SK-MEL-5 (cell line): Measurements from ENCODE around the gene STK25. TPM values are rescaled to one million over a fixed set of nuclear protein-coding genes. Genes with fewer than 3 reads are reported as not detected.
A peak's percentile ranks its signal among the peaks of the same experiment; 100 is the strongest.

Source experiments
- DNase-seq: peaks from one replicate; pipeline ENCODE4 v3.0.0-alpha.2; 2016; ENCODE audit warnings: low read depth, low spot score
- in situ Hi-C: cut with HindIII; loops from 2 replicates; pipeline ENCODE4 v1.10.0; 2016; ENCODE audit warnings: low sequenced_read_pairs, high pct_unique_total_duplicates, low pct_unique_long_range_greater_than_20kb
- polyA plus RNA-seq, 2 experiments: library from polyadenylated mRNA; depleted of rRNA; stranded (reverse); fragments of >200 nt; gene quantifications; 2 replicates each; pipeline ENCODE4 v1.2.3, GENCODE V29; 2015
- total RNA-seq: library from RNA; depleted of rRNA; stranded (reverse); fragments of >200 nt; shearing (Covaris generic); gene quantifications from 2 replicates; pipeline ENCODE4 v1.2.3, GENCODE V29; 2014; rRNA removed

STK25 gene
- total RNA-seq = 55.9 and 64.2 TPM in 2 replicates
- 122 and 133 TPM in 2 replicates for polyA plus RNA-seq (2015; cell fraction: cytosol; rRNA removed)
- 619 and 653 TPM in 2 replicates for polyA plus RNA-seq (2015; cell fraction: nucleus; rRNA removed)

- in situ Hi-C loops = no loop called here
- DNase-seq = peak; percentile 97
Measured at GRCh38 chr2:241508240-241509154, at the start of gene STK25. Gene STK25 (minus strand): TSS chr2:241508584. CDS start chr2:241508035, 549 bp downstream.

DNA sequence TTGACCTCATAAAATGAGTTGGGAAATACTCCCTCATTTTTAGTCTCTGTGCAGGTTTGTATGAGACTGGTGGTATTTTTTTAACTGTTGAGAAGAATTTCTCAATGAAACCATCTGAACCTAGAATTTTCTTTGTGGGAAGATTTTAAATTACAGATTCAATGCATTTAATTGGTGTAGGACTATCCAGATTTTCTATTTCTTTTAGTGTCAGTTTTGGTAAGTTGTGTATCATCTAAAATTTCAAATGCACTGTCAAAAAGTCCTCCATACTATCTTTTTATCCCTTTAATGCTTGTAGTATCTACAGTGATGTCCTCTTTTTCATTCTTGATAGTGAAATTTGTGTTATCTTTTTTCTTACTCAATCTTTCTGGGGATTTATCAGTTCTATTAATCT is 48.4 kb upstream of the STK25 start:
- DNase-seq = no peak
- in situ Hi-C loops = no loop called here

DNA sequence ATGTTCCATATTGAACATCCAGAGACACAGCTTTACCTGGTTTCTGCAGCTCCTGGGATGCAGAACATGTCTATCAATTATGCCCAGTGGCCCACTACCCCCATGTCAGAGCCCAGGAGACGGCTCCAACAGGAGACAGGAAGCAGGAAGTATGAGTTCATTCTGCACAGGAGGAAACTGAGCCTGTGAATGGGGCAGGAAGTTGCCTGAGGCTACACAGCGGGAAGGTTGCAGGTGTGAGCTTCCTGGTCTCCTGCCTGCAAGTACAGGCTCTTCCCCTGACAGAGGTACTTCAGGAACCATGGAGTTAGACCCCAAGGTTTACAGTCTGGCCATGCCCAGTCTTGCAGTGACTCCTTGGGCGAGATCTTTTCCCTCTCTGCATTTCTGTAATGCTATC is 47.3 kb upstream of the STK25 start:
- no peak for DNase-seq
- in situ Hi-C loops = no loop called here

DNA sequence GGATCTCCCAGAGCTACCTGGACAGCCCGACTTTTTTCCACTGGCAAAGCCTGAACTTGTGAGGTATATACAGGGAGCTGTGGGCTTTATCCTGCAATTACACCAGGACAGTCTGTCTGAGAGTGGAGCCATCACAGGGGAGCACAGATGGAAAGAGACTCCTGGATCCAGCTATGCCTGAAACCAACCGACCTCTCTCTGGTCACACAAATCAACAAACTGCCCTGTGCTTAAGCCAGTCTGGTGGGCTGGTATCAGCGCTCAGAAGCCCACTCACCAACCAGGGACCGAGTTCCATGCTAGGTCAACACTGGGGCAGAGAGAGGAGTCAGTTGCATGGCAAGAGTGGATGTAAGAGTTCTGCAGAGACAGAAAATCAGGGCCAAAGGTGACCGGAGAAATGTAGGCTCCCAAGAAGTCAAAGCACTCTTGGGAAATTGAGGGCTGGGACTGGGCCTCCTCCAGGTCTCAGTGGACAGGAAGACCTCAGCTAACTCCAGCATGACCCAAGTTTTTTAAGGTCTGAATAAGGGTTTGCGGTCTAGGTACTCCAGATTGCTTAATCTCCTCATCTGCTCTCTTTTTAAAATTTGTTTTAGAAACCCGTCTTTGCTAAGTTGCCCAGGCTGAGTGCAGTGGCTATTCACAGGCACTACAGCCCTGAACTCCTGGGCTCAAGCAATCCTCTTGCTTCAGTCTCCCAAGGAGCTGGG is 46.4 kb upstream of the STK25 start:
- in situ Hi-C loops = no loop called here

GRCh38 chr2:241553981-241554380 is 45.6 kb upstream of the STK25 start:
- in situ Hi-C loops = no loop called here
- no peak for DNase-seq

More for the DNA sequence above, 46.4 kb upstream of the STK25 start:
- DNase-seq = no peak

- DNase-seq = no peak
- in situ Hi-C loops = no loop called here
Measured at GRCh38 chr2:241553512-241553830, 45.1 kb upstream of the STK25 start.

DNA sequence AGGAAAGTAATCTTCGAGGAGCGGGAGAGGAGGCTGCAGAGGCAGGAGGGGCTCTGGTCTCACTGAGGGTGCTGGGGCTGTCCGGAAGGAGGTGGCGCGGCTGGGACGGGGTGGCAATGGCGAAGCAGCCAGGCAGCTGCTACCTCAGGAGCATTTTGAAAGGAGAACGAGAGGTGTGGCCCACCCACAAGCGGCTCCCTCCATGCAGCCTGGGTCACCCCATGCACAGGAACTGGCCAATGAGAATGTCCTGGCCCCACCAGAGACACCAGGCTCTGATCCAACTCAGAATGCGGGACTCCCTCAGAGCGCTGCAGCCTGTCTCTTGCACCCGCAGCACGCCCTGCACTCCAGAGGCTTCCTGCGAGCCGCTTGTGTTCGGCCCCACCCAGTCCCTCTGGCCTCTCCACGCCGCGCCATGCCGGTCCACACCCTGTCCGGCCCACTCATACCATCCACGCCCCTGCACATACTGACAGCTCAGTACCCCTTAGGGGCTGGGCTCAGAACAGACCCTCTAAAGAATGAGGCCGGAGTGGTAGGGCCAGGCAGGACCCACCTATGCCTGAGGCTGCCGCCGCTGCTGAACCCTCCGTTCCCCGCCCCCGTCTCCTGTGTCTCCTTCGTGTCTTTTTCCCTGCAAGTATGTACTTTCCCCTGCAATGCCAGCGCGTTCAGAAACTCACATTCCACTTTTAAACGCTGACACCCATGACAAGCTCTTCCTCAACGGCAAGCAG is 43.8 kb upstream of the STK25 start:
- DNase-seq = no peak
- in situ Hi-C loops = no loop called here

DNA sequence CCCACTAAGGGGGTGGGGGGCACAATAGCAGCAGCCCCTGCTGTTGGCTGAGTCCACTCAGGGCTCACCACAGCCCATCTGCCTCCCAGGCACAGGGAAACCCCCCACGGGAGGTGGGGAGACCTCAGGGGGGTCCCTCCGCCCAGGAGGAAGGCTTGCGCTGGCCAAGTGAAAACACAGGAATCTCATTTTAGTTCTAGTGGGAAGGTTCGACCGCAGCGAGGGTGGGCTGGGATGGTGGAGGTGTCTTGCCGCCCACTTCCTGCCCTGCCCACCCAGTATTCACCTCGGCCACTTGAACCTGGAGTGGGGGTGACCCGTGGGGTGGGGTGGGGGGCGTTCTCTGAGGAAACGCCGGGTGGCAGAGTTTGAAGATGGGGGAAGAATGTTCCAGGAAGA is 43.2 kb upstream of the STK25 start:
- in situ Hi-C loops = no loop called here
- no peak for DNase-seq

- no peak for DNase-seq
- in situ Hi-C loops = no loop called here
Measured at GRCh38 chr2:241550616-241551580, 42.5 kb upstream of the STK25 start.

DNA sequence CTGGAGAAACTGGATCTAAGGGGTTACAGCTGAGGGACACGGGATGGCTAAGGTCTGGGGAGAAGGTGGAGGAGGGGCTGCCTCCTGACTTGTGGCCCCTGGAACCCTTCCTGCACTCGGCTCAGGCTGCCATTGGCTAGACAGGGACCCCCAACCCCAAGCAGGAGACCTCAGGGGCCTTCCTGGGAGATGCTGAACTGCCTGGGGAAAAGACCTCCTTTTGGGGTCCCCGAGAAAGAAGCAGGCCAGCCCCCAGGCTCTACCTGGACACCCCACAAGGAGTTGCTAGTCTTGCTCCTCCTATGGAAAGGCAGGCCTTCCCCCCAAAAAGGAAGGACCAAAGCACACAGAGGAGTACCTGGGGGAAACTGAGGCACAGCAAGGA is 40.1 kb upstream of the STK25 start:
- in situ Hi-C loops = no loop called here

GRCh38 chr2:241547781-241548450 is 39.5 kb upstream of the STK25 start:
- in situ Hi-C loops = no loop called here
- DNase-seq = no peak

More for the DNA sequence above, 40.1 kb upstream of the STK25 start:
- no peak for DNase-seq

GRCh38 chr2:241546771-241547498 is 38.6 kb upstream of the STK25 start:
- DNase-seq = no peak
- in situ Hi-C loops = no loop called here

- DNase-seq = no peak
- in situ Hi-C loops = no loop called here
Measured at GRCh38 chr2:241545523-241546473, 37.4 kb upstream of the STK25 start.

DNA sequence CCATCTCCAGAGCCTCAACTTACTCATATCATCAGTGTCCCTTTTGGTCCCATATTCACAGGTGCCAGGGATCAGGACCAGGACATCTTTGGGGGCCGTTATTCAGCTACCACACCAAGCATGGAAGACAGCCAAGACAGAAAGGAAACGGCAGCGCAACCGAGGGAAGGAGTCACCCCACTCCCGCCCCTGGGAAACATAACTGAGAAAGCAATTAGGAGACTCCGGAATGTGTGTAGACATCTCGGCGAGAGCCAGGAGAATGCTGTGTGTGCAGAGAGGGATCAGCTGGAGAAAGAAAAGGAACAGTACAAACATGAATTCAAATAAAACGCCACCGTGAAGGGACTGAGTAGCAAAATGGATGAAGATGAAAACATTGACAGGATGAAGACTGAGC is 36.7 kb upstream of the STK25 start:
- DNase-seq = no peak

DNA sequence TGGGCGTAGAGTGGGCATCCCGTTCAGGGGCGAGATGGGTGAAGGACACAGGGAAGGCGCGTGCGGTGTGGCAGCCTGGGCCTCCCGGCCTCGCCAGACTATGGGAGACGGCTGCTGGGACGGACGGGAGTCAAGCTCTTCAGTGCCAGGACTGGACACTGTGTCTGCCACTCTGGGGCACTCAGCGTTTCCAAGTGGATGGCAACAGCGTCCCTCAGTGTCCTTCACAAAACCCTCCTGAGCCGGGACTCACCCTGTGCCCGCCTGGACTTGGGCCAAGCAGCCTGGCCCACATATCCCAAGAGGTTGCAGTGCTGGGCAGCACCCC is 33.9 kb upstream of the STK25 start:
- in situ Hi-C loops = no loop called here
- no peak for DNase-seq

More for the DNA sequence above, 36.7 kb upstream of the STK25 start:
- in situ Hi-C loops = no loop called here
